CD4-positive, alpha-beta T cell treated with Interleukin-6 for 4 hours (primary cell): ENCODE measurements around the gene TNRC18.

Source experiments
- DNase-seq: peaks from one replicate; pipeline ENCODE4 v3.0.0-alpha.2; 2020; ENCODE audit warnings: mixed read lengths

TNRC18 gene

GRCh38 chr7:5428478-5429252, 5.0 kb upstream of the TNRC18 start:
- DNase-seq, result no peak

GRCh38 chr7:5426226-5426475, 2.5 kb upstream of the TNRC18 start:
- no peak for DNase-seq

GRCh38 chr7:5425507-5426225, 2.0 kb upstream of the TNRC18 start:
- no peak for DNase-seq

DNA sequence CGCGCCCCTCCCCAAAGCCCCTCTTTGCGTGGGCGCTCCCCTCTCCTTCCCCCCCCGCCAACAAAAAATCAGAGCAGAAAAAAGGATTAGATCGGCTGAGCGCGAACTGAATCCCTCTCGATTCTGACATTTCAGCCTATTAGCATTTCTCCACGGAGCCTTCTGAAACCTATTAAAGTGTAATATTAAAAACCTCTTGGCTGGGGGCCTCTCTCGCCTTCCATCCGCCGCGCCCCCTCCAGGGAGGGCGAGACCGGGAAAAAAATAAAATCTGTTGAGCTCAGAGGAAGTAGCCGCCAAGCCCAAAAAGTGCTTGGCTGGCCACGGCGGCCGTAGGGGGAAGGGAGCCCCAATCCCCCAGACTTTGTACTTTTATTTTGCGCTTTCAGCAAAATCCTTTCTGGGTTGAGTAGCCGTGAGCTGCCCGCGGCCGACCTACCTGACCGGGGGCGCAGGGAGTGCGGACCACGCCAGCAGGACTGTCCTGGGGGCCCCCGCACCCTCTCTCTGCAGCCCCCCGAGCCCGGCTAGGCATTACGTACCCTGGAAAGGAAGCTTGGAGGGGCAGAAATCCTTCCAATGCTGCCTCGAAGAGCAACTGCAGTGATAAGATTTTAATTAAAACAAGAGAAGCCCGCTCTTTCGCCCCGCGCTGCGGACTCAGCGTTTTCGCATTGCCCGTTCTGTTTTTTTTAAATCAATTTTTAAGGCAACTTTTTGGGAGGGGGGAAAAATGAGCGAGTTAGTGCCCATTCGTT, 1.3 kb upstream of the TNRC18 start:
- no peak for DNase-seq

DNA sequence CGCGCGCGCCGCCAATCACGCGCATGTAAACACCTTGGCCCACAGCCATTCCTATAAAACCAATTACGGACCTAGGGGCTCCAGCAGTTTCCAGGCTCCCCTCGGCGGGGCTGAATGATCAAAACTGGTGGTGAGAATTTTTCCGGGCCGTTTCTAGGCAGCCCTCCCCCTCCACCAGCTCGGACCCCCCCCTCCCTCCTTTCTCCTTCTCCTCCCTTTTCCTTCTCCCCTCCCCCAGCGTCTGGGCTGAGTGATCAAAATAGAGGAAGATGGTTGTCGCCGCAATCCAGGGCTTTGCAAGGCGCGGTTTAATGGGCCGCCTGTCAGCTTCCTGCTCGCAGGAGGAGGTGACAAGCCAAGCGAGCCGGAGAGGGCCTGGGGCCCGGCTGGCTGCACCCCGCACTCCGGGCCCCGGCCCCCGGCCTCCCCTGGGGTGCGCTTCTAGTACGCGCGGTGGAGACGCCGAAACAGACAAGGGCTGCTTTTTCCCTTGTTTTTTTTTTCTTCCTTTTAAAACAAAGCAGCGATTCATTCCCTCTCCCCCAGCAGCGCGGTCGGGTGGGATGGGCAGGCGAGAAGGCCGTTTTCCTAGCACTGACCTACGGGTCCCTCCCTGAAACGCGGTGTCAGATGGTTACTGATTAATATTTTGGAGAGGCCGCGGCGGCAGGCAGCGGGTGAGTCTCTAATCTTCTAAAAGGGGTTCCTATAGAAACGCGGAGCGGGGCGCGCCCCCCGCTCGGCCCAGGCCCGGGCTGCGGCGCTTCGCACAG, 528 bp upstream of the TNRC18 start:
- DNase-seq, result peak; percentile 53

GRCh38 chr7:5422396-5423305, 983 bp downstream of the TNRC18 start:
- DNase-seq, result no peak

- no peak for DNase-seq
Measured at GRCh38 chr7:5421714-5422395, 1.8 kb downstream of the TNRC18 start.

GRCh38 chr7:5420881-5421713, 2.5 kb downstream of the TNRC18 start:
- DNase-seq, result no peak

DNA sequence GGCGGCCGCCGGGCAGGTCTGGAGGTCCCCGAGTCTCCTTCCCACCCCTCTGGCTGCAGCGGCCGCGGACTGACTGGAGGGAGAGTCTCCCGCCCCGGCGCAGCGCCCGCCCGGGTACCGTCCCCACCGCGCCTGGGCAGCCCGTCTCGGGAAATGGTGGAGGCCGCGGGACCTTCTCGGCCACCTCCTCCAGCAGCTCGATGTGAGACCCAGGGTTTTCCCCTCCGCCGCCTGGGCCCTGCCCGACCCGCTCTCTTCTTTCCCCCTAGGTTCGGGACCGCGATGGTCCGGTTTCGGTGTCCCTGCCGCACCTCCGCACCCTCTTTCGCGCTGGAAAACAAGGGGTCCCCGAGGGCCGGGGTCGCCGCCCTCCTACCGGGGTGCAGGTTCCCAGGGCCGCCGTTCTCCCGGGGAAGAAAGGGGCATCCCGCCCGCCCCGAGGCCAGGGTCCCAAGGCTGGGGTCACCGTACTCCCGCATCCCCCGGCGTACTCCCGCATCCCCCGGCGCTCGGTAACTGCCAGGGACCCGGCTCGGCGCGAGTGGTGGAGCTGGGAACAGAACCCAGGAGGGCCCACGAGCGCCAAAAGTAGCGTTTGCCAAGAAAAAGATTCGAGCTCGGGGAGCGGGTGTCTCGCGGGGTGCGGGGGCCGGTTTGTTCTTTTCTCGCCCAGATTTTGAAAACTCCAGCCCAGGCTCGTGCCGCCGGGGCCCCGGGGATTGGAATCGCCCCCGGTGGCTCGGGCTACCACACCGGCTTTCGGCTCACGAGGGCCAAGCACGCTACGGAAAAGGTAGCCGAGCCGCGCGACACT, 3.4 kb downstream of the TNRC18 start:
- no peak for DNase-seq

- DNase-seq, result no peak
Measured at GRCh38 chr7:5419539-5420066, 4.0 kb downstream of the TNRC18 start.

- no peak for DNase-seq
Measured at GRCh38 chr7:5418285-5418582, 5.4 kb downstream of the TNRC18 start.

DNA sequence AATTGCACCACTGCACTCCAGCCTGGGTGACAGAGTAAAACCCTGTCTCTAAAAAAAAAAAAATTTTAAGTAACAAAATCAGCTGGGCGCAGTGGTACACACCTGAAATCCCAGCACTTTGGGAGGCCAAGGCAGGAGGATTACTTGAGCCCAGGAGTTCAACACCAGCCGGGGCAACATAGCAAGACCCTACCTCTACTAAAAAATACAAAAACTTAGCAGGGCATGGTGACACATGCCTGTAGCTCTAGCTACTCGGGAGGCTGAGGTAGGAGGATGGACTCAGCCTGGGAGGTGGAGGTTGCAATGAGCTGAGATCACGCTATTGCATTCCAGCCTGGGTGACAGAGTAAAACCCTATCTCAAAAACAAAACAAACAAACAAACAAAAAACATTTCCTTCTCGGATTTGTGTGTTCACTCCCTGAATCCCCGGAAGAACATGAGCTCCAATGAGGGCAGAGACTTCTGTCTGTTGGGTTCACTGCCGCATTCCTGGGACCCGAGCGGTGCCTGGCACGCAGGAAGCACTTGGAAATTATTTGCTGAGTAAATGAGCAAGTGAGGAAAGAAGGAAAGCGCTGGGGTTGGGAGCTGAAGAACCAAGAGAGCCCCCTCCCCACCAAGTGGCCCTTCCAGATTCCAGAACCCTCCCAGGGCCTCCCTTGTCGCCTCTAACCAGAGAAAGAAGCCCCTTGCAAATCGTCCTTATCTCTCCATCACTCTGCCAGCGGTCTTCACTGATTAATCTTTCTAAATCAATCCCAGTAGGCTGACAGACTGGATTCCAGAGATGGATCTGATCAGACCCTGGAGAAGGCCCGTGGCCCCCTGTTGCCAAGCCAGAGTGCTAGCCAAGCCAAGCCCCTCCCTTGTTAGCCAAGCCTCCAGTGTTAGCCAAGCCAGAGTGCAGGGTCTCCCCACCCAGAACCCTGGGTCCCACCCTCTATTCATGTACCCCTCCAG, 6.2 kb downstream of the TNRC18 start:
- DNase-seq, result no peak

DNA sequence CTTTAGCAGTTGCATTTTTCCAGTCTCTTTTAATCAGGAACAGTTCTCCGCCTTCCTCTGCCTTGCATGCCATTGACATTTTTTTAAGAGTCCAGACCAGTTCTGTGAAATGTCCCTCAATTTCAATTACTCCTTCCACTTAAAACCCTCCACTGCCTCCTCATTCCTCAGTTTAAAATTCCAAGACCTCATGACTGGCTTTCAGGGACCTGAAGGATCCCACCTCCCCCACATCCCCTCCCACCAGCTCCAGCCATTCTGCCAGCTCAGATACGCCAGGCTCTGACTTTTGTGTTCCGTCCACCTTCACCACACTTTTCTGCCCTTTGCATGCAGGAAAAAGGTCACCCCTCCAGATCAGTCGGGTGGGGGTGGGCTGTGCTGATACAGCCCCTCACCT, 8.7 kb downstream of the TNRC18 start:
- no peak for DNase-seq

DNA sequence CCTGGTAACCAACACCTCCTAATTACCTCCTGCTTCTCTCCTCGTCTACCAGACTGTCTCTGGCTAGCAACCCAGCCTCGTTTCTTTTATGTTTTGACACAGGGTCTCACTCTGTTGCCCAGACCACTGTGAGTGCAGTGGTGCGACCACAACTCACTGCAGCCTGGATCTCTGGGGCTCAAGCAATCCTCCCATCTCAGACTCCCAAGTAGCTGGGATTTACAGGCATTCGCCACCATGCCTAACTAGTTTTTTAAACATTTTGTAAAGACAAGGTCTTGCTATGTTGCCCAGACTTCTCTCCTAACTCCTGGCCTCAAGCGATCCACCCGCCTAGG, 10.2 kb downstream of the TNRC18 start:
- DNase-seq, result no peak

DNA sequence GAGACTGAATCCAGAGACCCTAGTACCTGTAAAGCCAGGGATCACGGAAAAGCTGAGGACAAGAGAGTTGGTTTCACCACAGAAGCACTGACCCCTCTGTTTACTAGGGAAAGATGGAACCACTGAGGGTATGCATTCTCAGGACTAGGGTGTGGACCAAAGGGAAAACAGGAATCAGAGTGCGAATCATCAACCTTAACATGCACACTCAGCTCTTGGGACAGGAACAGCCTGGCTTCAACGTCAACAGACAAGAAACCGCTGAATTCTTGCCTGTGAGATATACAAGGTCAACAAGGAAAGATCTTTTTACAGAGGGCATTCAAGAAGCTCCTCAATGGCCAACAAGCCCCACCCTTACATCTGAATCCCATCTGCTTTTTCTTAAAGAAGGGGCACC, 14.9 kb downstream of the TNRC18 start:
- DNase-seq, result no peak

- DNase-seq, result no peak
Measured at GRCh38 chr7:5406957-5407945, 16.4 kb downstream of the TNRC18 start.

DNA sequence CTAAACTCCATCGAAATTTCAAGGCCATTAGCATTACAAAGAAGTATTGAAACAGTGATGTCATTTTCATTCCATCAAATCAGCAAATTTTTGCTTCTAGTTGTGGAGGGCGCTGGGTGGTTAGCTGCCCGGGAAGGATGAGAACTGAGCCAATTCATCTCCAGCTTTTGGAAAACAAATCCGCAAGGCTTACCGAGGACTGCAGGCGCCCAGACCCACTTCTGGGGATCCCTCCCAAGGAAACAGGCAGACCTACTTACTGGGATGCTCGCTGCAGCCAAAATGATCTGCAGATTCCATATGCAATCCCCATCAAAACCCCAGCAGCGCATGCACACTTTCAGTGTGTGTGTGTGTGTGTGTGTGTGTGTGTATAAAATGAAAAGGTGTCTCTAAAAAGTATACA, 19.2 kb downstream of the TNRC18 start:
- no peak for DNase-seq
